T1000 (cell line): Measurements from ENCODE around the gene MYBPC2.

Source experiments
- DNase-seq: peaks from one replicate; lab custom pipeline; 2025; ENCODE audit warnings: mixed read lengths; lab: John Stamatoyannopoulos, UW

Gene MYBPC2

DNA sequence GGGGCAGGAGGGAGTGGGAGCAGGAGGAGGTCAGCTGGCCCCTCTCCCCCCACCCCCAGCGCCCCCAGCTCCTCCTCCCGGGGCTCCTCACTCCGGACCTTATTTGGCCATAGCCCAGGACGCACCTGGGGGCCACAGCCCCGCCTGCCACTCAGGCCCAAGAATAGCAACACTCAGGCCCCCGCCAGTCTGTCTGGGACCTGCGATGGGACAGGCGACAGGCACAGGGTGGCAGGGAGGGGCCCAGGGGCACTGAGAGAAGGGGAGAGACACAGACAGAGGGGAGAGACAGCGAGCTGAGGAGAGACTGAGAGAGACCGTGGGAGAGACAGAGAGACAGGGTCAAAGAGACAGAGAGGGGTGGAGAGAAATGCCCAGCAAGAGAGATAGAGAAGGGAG, 68.1 kb downstream of the MYBPC2 start:
- DNase-seq, result no peak

DNA sequence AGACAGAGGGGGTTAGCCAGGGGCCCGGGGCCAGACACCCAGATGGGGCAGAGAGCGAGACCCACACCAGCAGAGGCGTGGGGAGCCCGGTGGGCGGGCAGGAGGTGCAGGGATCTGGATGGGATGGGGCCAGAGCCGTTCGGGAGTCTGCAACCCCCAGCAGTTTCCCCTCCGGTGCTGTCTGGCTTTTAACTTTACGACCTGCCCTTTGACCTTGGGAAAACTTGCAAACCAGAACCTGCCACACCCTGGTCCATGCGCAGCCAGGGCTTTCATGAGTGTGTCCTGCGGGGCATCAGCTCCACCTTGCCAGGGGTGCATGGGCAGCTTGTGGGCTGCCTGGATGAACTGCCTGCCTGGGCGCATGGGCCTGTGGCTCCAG, 68.5 kb downstream of the MYBPC2 start:
- no peak for DNase-seq

DNA sequence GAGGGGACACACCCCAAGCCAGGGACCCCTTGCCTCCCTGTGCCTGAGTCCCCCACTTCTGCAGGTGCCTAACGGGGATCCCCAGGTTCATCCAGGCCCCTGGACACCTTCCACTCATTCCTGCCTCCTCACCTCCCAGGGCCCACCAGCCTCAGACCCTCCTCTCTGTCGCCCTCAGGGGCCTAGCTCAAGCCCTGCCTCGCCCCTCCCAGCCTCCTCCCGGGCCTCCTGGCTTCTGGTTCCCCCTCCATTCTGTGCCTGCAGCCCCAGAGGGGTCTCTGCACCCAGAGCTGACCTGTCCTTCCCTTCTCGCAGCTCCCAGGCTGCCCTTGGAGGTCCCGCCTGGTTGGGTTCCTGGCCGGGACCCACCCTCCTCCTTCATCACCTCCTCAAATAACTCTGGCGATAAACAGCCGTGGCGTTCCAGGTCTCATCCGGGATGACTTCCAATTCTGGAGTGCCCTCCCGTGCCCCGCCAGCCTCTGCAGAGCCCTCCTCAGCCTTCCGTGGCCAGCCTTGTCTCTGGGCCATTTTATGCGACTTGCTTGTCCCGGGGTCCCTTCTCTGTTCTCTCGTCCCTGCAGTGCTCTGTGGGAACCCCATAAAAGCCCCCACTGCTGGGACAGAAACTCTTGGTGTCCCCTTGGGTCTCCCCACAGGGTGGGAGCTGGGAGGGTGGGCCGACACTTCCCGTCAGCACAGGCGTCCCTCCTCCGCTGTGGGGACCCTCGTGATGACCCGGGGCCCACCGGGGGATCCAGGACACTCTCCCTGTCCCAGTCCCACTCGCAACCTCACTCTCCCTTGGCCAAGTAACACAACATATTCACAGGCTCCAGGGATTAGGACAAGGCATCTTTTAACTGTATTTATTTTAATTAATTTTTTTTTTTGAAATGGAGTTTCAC, 69.1 kb downstream of the MYBPC2 start:
- no peak for DNase-seq

DNA sequence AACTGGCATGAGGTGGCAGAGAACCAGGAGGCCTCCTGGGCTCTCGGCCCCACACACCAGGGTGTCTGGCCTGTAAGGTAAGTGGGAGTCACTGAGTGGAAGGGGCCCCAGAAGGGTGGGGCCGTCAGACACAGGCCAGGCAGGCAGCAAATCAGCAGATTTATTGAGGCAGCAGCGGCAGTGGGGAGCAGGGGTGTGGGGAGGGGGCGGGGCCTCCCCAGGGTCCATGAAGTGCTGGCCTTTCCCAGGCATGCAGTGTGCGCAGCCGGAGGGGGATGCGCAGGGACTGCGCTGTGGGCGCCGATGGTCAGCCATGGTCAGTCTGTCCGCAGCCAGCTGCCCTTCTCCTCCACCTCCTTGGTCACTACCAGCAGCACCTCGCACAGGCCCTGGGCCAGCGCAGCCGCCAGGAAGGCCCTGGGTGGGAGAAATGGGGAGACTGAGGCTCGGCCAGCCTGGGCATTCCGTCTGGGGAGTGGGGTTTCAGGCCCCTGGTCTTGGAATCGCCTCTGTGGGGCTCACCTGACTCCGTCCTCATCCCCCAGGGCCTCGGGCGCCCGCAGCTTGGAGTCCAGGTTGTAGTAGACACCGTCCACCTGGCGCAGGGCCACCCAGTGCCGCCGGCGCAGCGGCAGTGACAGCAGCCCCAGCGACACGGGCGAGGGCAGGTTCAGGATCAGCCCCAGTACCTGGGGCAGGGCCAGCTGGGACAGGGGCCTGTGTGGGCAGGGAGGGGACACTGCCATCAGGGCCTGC, 73.3 kb downstream of the MYBPC2 start:
- no peak for DNase-seq

DNA sequence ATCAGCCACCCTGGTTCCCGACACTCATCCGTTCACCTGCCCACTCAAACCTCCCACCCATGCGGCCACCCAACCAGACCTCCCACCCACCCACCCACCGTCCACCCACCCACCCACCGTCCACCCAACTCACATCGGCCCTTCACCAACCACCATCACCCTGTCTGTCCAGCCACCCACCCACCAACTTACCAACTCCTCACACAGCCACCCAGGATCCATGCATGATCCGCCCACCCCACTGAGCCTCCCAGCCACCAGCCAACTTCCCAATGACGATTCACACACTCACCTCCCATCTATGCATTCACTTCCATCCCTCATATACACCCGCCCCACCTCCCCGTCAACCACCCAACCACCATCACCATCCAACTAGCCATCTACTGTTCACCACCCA, 74.0 kb downstream of the MYBPC2 start:
- DNase-seq, result no peak

DNA sequence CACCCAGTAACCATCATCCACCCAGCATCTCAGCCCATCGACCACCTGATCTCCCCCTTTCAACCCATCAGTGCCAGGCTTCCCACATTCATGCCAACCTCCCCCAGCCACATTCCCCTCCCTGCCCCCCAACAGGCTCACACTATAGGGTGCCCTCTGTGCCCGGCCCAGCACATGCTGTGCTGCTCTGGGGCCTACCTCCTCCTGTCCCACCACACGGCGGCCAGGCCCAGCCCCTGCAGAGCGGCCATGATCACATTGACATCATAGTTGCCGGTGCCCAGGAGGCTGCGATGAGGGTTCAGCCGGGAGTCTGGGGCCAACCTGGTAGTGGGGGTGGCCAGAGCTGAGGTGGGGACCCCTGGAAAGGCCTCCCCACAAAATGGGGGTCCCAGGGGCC, 74.7 kb downstream of the MYBPC2 start:
- no peak for DNase-seq

DNA sequence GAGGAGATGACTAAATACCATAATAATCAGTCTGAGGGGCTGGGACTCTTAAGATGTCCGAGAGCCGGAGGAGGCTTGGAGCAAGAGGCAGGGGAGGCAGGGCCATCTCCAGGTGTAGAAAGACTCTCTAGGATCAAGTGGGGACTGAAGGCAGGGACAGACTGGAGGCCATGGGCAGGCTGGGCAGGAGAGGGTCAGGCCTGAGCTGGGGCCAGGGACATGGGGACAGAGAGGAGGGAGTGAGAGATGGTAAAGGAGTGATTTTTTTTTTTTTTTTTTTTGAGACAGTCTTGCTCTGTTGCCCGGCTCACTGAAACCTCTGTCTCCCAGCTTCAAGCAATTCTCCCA, 76.1 kb downstream of the MYBPC2 start:
- no peak for DNase-seq

DNA sequence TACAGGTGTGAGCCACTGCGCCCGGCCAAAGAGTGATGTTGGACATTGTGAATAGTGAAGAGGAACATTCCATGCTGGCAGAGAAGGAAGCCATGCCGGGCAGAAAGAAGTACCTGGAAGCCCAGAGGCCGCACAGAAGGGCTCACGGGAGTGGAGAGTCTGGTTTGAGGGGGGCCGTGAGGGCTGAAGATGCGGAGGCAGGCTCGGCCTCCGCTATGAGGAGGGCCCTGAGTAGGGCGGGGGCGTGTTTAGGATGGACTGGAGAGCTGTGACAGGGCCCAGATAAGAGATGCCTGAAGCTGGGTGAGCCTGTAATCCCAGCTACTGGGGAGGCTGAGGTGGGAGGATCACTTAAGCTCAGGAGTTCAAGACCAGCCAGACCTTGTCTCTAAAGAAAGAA, 76.7 kb downstream of the MYBPC2 start:
- DNase-seq, result no peak

DNA sequence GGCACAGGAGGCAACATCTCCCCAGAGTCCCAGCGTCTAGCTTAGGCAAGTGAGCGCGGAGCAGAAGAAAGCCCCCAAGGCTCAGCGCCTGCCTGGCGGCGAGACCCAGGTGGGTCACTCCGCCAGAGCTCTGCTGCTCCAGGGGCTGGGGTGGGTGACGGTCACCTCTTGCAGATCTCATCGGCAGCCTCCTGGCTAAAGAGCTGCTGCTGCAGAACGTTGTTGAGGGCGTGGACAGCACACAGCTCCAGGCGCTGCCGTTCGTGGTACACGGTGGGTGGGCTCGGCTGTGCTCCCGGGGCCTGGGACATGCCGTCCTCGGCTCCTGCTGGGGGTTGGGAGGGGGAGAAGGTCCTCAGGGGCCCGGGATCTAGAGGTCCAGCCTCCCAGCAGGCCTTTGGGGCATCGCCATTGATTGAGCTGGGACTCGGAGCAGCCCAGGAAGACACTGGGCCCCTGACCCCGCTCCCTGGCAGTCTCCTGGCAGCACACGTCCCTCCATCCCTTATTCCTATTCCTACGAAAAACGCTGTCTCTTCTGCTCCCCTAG, 77.5 kb downstream of the MYBPC2 start:
- DNase-seq, result no peak

DNA sequence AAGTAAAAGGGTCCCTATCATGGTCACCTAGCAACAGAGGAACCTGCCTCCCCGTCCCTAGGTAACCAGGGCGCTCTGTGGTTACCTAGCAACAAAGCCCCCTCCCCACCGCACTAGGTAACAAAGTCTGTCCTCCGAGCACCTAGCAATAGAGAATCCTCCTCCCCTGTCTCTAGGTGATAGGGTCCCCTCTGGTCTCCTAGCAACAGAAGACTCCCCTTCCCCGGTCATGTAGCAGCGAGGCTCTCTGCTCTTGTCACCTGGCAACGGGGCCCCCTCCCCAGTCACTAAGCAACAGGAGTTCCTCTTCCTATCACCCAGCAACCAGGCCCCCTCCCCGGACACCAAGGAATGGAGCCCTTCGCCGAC, 78.0 kb downstream of the MYBPC2 start:
- DNase-seq, result no peak

DNA sequence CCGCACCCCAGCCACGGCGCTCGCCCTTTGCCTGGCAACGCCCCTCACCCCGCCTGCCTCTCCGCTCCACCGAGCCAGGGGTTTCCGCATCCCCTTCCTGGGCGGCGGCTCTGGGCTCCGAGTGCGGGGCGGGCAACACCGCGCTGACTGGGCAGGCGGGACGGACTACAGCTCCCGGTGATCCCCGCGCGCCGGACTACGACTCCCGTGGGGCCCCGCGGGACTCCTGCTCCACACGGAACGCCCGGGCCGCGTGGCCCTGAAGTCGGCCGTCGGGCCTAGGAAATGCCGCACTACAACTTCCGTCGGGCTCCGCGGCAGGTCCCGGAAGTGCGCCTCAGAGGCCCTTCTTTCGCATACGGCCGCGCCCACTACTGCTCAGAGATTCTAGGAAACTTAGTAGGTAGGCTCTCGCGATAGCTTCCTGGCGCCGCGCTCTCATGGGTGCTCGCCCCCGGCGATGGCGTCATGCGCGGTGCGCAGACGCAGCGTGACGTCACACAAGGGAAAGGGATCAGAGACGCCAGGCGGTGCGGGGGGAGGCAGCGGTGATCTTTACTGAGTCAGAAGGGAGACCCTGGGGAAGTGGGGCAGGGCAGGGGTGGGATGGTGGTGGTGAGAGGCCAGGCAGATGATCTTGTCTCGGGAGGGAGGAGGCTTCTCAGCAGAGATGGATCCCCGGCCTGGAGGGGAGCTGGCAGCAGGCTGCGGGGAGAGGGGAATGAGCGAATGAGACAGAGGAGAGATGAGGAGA, 78.6 kb downstream of the MYBPC2 start, which contains the start of gene JOSD2:
Gene JOSD2 (minus strand): TSS at position 123 of the 754 bp plus-strand sequence. CDS start 760 bp downstream, outside the sequence.
- peak; percentile 95 for DNase-seq

DNA sequence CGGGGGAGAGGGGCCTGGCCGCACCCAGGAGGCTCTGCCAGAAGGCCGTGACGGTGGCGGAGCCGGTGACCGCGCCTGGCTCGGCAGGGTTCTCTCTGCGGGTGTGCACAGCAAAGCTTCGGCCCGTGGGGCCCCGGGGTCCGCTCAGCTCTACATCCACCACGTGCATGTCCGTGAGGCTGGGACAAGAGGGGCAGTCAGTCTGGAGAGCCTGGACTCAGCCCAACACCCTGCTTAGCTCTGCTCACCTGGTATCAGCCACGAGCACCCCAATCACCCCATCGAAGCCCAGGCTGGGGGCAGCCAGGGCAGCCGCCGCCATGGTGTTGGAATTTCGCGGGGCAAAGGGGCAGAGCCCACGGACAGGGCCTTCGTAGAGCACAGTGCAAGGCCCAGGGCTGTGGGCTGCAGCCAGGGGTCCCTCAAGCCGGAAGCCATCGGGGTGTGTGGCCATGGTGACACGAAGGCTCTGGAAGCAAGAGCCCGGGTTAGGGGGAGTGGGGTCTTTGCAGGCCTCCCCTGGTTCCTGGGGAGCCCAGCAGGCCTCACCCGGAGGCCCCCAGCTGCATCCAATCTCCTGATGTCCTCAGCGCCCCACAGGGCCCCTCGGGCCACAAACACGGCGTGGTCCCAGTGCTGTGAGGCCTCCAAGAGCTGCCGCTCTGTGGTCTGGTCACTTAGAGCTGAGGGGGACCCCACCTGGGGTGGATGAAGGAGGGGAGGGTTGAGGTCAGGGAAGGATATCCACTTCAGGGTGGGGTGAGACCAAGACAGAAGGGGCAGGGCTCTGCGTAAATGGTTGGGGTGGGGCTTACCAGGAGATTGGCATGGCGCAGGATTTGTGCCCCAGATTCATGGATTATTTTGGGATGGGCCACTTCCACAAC, 79.7 kb downstream of the MYBPC2 start:
- DNase-seq, result no peak

DNA sequence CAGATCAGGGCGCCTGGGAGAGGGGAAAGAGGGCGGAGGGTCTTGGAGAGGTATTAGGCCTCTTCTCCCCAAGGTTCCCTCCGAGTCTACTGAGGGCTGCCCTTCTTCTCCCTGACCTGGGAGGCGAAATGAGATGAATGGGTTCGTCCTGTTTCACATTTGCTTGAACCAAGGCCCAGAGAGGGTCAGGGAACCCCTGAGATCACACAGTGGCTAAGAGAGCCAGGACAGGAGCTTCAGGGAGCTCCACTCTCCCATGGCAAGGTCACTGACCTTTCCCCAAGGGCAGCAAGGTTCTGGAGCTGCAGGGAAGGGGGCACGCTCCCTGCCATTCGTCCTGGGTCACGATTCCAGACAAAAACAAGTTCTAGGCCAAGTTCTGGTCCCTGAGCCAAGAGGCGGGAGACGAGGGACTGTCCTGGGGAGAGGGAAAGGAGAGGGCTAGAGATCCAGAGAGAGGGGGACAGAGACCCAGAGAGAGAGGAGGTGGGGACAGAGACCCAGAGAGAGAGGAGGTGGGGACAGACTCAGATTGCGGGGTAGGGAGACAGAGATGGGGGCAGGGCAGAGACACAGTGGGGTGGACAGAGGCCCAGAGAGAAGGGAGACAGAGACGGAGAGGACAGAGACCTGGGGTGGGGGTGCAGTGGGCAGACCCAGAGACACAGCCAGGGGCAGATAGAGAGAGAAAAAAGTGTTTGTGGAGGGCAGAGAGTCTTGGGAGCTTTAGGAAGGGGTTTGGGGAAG, 80.5 kb downstream of the MYBPC2 start:
- DNase-seq, result no peak

DNA sequence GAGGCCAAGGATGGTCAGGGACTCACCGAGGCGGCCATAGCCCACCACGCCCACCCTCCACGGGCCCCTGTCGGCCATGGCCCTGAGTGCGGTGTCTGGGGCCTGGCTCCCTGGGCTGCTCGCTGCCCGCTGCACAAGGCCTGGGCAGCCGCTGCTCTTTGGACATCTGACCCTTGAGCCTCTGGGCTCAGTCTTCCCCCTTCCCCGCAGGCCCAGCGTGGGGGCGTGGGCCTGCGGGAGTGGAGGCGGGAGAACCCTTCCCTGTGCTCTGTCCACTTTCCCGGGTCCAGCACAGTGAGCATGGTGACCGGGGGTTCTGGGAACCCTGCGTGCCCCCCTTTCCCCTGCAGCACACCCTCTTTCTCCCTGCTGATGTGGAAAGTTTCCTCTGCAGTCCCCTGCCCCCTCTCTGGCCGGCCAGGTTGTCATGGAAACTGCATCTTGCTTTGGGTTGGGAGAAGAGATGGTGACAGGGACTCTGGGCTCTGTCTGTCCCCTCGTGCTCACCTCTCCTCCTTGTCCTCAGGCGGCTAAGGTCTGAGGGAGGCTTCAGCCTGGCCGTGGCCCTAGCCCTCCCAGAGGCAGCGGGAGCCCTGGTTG, 81.2 kb downstream of the MYBPC2 start, which contains the start of gene ASPDH:
Gene ASPDH (minus strand): TSS at position 168 of the 600 bp plus-strand sequence. CDS start 90 bp downstream, at position 78.
- no peak for DNase-seq

DNA sequence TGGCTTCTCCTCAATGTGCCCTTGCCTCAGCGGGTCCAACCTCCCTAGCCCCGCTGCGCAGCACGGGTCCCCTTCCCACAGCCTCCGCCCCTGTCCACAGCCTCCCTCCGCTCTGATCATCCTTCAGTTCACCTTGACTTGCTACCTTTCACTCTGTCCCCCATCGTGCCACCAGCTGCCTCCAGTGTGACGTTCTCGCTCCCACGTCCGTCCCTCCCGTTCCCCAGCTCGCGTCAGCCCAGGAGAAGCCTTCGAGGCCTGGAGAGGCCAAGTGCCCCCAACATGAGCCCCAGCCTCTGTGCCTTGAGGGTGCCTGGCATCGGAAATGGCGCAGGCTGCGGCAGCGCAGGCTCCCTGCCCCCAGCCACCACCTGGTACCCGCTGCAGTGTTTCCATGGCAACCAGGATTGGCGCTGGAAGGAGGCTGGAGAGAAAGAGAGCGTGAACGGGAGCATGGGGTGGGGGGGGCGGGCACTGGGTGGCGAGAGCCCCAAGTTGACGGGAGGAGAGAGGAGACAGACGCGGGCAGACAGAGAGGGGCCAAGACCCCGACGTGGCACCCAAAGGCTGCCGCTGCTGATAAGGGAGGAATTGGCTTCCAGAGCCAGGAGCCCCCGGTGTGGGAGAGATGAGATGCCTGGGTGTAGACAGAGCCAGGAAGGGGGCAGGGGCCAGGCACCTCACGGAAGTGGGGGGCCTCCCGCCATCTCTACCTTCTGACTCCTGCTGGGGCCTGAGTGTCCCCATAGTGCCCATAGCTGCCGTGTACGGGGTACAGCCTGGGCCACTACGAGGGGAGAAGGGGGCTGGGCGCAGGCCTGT, 81.9 kb downstream of the MYBPC2 start:
- no peak for DNase-seq

DNA sequence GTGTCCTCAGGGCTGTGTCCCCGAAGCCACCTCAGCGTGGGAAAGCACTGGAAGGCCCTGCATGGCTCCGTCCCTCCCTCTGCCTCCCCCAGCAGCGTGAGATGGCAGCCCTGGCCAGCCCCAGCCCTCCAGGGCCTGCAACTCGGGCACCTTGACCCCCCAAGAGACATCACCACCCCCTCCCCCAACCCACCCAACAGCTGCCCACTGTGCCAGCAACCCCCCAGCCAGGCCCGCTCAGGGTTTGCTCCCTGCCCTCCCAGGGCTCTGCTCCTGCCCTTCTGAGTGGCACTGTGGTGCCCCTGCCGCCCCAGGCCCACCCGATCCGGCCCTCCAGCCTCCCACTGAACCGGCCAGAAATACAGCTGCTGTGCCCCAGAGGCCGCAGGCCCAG, 82.5 kb downstream of the MYBPC2 start:
- no peak for DNase-seq
